ENCODE results near the gene CUL4A.

DNA sequence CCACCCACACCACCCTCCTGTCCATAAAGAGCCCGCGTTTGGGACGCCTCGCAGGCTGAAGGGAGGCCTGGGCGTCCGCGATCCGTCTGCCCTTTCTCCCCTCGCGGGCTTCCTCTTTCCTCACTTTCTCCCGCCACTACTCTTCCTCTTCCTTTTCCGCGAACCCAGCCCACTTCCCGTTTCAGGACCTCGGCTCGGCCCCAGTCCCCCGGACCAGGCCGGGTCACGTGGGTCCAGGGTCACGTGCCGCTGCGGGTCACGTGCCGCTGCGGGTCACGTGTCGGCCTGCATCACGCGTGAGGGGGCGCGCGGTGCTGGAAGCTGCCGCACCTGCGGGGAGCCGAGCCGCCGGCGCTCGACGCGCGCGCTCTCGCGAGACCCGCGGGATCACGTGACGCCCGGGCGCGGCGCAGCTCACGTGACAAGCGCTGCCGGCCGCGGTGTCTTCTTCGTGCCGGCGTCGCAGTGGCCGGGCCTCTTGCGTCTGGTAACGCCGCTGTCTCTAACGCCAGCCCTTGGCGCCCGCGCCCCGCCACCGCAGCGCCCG is 87.5 kb downstream of the CUL4A start, which contains the start of gene LAMP1:
- TF ChIP-seq, protein P1, sequence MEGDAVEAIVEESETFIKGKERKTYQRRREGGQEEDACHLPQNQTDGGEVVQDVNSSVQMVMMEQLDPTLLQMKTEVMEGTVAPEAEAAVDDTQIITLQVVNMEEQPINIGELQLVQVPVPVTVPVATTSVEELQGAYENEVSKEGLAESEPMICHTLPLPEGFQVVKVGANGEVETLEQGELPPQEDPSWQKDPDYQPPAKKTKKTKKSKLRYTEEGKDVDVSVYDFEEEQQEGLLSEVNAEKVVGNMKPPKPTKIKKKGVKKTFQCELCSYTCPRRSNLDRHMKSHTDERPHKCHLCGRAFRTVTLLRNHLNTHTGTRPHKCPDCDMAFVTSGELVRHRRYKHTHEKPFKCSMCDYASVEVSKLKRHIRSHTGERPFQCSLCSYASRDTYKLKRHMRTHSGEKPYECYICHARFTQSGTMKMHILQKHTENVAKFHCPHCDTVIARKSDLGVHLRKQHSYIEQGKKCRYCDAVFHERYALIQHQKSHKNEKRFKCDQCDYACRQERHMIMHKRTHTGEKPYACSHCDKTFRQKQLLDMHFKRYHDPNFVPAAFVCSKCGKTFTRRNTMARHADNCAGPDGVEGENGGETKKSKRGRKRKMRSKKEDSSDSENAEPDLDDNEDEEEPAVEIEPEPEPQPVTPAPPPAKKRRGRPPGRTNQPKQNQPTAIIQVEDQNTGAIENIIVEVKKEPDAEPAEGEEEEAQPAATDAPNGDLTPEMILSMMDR (IDR thresholded peaks at IDR 0.05; ENCODE audit: poor library complexity): no peak
- no peak for TF ChIP-seq EZH2 (IDR thresholded peaks at IDR 0.05; ENCODE audit: borderline replicate concordance)
- TF ChIP-seq EZH2phosphoT487 (IDR thresholded peaks at IDR 0.05; ENCODE audit: low read depth, severe bottlenecking, unreplicated experiment): no peak
